Fibroblast of lung (primary cell): ENCODE results near the gene MRGPRF.

Experiments
- CTCF ChIP-seq, 2 donors: IDR thresholded peaks in 1 of 2; conservative IDR thresholded peaks in 1 of 2; 1 replicate in 1 of 2; 2 replicates in 1 of 2; pipeline ENCODE4 v1.5.1; 2011 to 2012; ENCODE audit warnings: low read length in 2 of 2, control low read depth in 1 of 2, inconsistent platforms in 1 of 2, low read depth in 1 of 2, mild to moderate bottlenecking in 1 of 2
- EZH2 ChIP-seq: IDR thresholded peaks from 2 replicates; pipeline ENCODE4 v1.5.1; 2012; ENCODE audit warnings: low read length, control low read depth, mild to moderate bottlenecking; ENCODE audit errors: missing control alignments

GRCh38 chr11:69001243-69002081 is 11.6 kb downstream of the MRGPRF start:
- TF ChIP-seq EZH2 (no peak), CTCF (conservative IDR thresholded peaks at IDR 0.05 in 1 of 2, IDR thresholded peaks at IDR 0.05 in 1 of 2; ENCODE audit: low read depth in 1 of 2, low read length in 2 of 2) (no peak)
